GM23248 (cell line): ENCODE data around the gene CLPSL2. TPM values are rescaled to one million over a fixed set of nuclear protein-coding genes. Genes with fewer than 3 reads are reported as not detected.

Experiments
- DNase-seq: peaks from one replicate; pipeline ENCODE4 v3.0.0-alpha.2; 2015
- H2AFZ ChIP-seq: fragments of 200-600 bp; sonication (generic); 2 replicates; pipeline ENCODE4 v1.6.1; 2016; ENCODE audit warnings: antibody characterized with exemption
- H3F3A ChIP-seq: fragments of 200-600 bp; sonication (generic); 2 replicates; pipeline ENCODE4 v1.6.1; 2016; ENCODE audit warnings: mild to moderate bottlenecking, antibody characterized with exemption, mixed run types; ENCODE audit not compliant: insufficient read depth
- H3K27ac ChIP-seq: fragments of 200-600 bp; sonication (generic); 2 replicates; pipeline ENCODE4 v1.5.1; 2016; ENCODE audit warnings: mild to moderate bottlenecking
- H3K27me3 ChIP-seq: fragments of 200-600 bp; sonication (generic); replicated peaks from 2 replicates; pipeline ENCODE4 v1.6.1; 2016; ENCODE audit warnings: mild to moderate bottlenecking; ENCODE audit not compliant: insufficient read depth
- H3K36me3 ChIP-seq: fragments of 200-600 bp; sonication (generic); 2 replicates; pipeline ENCODE4 v1.6.1; 2016; ENCODE audit warnings: low read depth, mild to moderate bottlenecking
- H3K4me1 ChIP-seq: fragments of 200-600 bp; sonication (generic); 2 replicates; pipeline ENCODE4 v1.6.1; 2016; ENCODE audit warnings: mild to moderate bottlenecking; ENCODE audit not compliant: insufficient read depth
- H3K4me2 ChIP-seq: fragments of 200-600 bp; sonication (generic); one replicate; pipeline ENCODE4 v1.6.1; 2016; ENCODE audit warnings: mild to moderate bottlenecking; ENCODE audit not compliant: unreplicated experiment
- H3K4me3 ChIP-seq: fragments of 200-600 bp; sonication (generic); 2 replicates; pipeline ENCODE4 v1.5.1; 2016; ENCODE audit warnings: mild to moderate bottlenecking
- H3K79me2 ChIP-seq: fragments of 200-600 bp; sonication (generic); 2 replicates; pipeline ENCODE4 v1.6.1; 2016; ENCODE audit warnings: mild to moderate bottlenecking; ENCODE audit not compliant: insufficient read depth
- H3K9ac ChIP-seq: fragments of 200-600 bp; sonication (generic); 2 replicates; pipeline ENCODE4 v1.6.1; 2016; ENCODE audit warnings: mild to moderate bottlenecking
- H3K9me2 ChIP-seq: fragments of 200-600 bp; sonication (generic); 2 replicates; pipeline ENCODE4 v1.6.1; 2016; ENCODE audit warnings: mixed run types, mild to moderate bottlenecking, moderate library complexity; ENCODE audit not compliant: insufficient read depth
- H3K9me3 ChIP-seq: fragments of 200-600 bp; sonication (generic); one replicate; pipeline ENCODE4 v1.6.1; 2017; ENCODE audit warnings: low read depth
- H4K20me1 ChIP-seq: fragments of 200-600 bp; sonication (generic); 2 replicates; pipeline ENCODE4 v1.6.0; 2016; ENCODE audit not compliant: insufficient read depth
- EZH2 ChIP-seq: fragments of 200-600 bp; sonication (generic); IDR thresholded peaks from 2 replicates; pipeline ENCODE4 v1.6.1; 2018; ENCODE audit warnings: antibody characterized with exemption, mild to moderate bottlenecking; ENCODE audit not compliant: insufficient read depth, poor library complexity, severe bottlenecking
- EZH2phosphoT487 ChIP-seq: fragments of 200-600 bp; sonication (generic); IDR thresholded peaks from 2 replicates; pipeline ENCODE4 v1.6.1; 2018; ENCODE audit warnings: antibody characterized with exemption, moderate library complexity, mild to moderate bottlenecking, low read depth; ENCODE audit not compliant: insufficient read depth
- WGBS, 2 experiments: methylation state at CpG; one replicate each; pipeline ENCODE4 v1.1.6; 2015 to 2017; ENCODE audit warnings: low lambda C conversion rate in 2 of 2, low coverage in 1 of 2; ENCODE audit errors: missing lambda C conversion rate in 2 of 2; 5-methylcytosine and 5-hydroxymethylcytosine counted together
- in situ Hi-C: fragments of 300-500 bp; cut with MboI; formaldehyde crosslinking; loops from 2 replicates; pipeline ENCODE4 v1.15.0; 2020
- polyA plus RNA-seq: library from polyadenylated mRNA; unstranded; fragments of >200 nt; fragmentation: Nextera tagmentation; extraction: Ambion mirVana; gene quantifications from 2 replicates; pipeline ENCODE4 v1.2.1, GENCODE V29; 2016
- total RNA-seq: library from RNA; depleted of rRNA; stranded (reverse); fragments of >200 nt; shearing (Covaris generic); gene quantifications from 2 replicates; pipeline ENCODE4 v1.2.3, GENCODE V29; 2014

Gene CLPSL2
- total and polyA plus RNA-seq, 2 experiments from 2014 or later: not detected

DNA sequence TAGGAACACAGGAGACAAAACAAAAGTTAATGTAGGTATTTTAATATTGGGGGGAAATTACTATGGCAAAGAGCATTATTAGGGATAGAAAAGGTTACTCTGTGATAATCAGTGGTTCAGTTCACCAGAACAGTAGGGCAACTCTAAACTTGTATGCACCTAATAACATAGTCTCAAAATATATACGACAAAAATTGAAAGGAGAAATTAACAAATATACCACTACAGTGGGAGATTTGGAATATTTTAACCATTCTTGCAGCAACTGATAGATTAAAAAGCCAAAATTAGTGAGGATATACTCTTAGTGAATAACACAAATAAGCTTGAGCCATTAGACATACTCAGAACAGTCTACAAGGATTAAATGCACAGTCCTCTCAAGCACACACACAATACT, 28.5 kb upstream of the CLPSL2 start:
- H3K9me2 ChIP-seq: no peaks in the 10 kb centered on the region
- no peak overlapping the region for H3K4me2 ChIP-seq
- in situ Hi-C loops: loop anchor here (25.0 kb wide), 1 partner anchor 436 kb away; no protein-coding TSS in a partner anchor
- H3K9me3 ChIP-seq: no peaks in the 10 kb centered on the region
- no peak overlapping the region for H2AFZ ChIP-seq
- H3K4me3 ChIP-seq: no peak overlapping the region
- no peak overlapping the region for H3K27ac ChIP-seq
- H3K79me2 ChIP-seq: no peaks in the 10 kb centered on the region
- TF ChIP-seq EZH2phosphoT487 (no peak), EZH2 (no peak)
- H3K9ac ChIP-seq: no peak overlapping the region
- DNase-seq: no peak
- H3K27me3 ChIP-seq: no peaks in the 10 kb centered on the region
- no peaks in the 10 kb centered on the region for H3K36me3 ChIP-seq
- 57 to 63% methylated on average over 1 of the region's 1 CpG for WGBS, 2 experiments
- H3K4me1 ChIP-seq: no peaks in the 10 kb centered on the region
- no peaks in the 10 kb centered on the region for H3F3A ChIP-seq
- no peaks in the 10 kb centered on the region for H4K20me1 ChIP-seq

- no peaks in the 10 kb centered on the region for H3K36me3 ChIP-seq
- H3F3A ChIP-seq: no peaks in the 10 kb centered on the region
- no peaks in the 10 kb centered on the region for H4K20me1 ChIP-seq
- H2AFZ ChIP-seq: no peak overlapping the region
- no peak for DNase-seq
- no peak overlapping the region for H3K4me3 ChIP-seq
- H3K9me3 ChIP-seq: no peaks in the 10 kb centered on the region
- in situ Hi-C loops: no loop called here
- H3K9ac ChIP-seq: no peak overlapping the region
- H3K79me2 ChIP-seq: no peaks in the 10 kb centered on the region
- no peak overlapping the region for H3K4me2 ChIP-seq
- no peak overlapping the region for H3K27ac ChIP-seq
- no peaks in the 10 kb centered on the region for H3K4me1 ChIP-seq
- no peaks in the 10 kb centered on the region for H3K9me2 ChIP-seq
- WGBS, 2 experiments: 75 to 79% methylated on average over 7 of the region's 7 CpGs
- TF ChIP-seq EZH2 (no peak), EZH2phosphoT487 (no peak)
- H3K27me3 ChIP-seq: no peaks in the 10 kb centered on the region
Observed at GRCh38 chr6:35750557-35750956, 25.8 kb upstream of the CLPSL2 start.

GRCh38 chr6:35751594-35751993, 24.8 kb upstream of the CLPSL2 start:
- no peaks in the 10 kb centered on the region for H3K79me2 ChIP-seq

DNA sequence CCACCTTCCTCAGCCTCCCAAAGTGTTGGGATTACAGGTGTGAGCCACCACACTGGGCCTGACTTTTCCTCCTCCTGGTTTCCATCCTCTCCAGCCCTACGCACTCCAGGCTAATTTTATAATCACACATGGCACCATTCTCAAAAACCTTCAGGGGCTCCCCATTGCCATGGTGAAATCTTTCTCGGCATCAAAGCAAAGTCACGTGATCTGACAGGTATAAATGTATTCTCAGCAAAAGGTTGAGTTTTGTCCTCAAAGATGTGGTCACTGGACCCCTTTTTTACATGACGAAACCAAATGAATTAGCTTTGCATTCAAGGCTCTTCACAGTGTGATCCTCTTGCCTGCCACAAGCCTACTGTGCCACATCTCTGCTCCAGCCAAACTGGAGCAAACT, 24.1 kb upstream of the CLPSL2 start:
- no peak overlapping the region for H3K4me2 ChIP-seq
- in situ Hi-C loops: no loop called here
- H3K36me3 ChIP-seq: no peaks in the 10 kb centered on the region
- no peaks in the 10 kb centered on the region for H4K20me1 ChIP-seq
- H3K27ac ChIP-seq: no peak overlapping the region
- no peaks in the 10 kb centered on the region for H3K9me3 ChIP-seq
- no peak overlapping the region for H3K9ac ChIP-seq
- TF ChIP-seq EZH2phosphoT487 (no peak), EZH2 (no peak)
- H3F3A ChIP-seq: no peaks in the 10 kb centered on the region
- H2AFZ ChIP-seq: no peak overlapping the region
- no peaks in the 10 kb centered on the region for H3K79me2 ChIP-seq
- H3K27me3 ChIP-seq: no peaks in the 10 kb centered on the region
- 69% methylated on average over 4 of the region's 4 CpGs for WGBS, 2 experiments
- no peaks in the 10 kb centered on the region for H3K9me2 ChIP-seq
- no peak overlapping the region for H3K4me3 ChIP-seq
- no peak for DNase-seq
- no peaks in the 10 kb centered on the region for H3K4me1 ChIP-seq

More at GRCh38 chr6:35751594-35751993, 24.8 kb upstream of the CLPSL2 start:
- no peak overlapping the region for H3K27ac ChIP-seq
- H3K4me3 ChIP-seq: no peak overlapping the region
- no peaks in the 10 kb centered on the region for H3K9me3 ChIP-seq
- TF ChIP-seq EZH2 (no peak), EZH2phosphoT487 (no peak)
- H3K4me2 ChIP-seq: no peak overlapping the region
- no peaks in the 10 kb centered on the region for H3K9me2 ChIP-seq
- H3K9ac ChIP-seq: no peak overlapping the region
- H3K36me3 ChIP-seq: no peaks in the 10 kb centered on the region
- no peaks in the 10 kb centered on the region for H3F3A ChIP-seq
- WGBS, 2 experiments: 52 to 57% methylated on average over 4 of the region's 4 CpGs
- in situ Hi-C loops: no loop called here
- no peaks in the 10 kb centered on the region for H3K27me3 ChIP-seq
- H4K20me1 ChIP-seq: no peaks in the 10 kb centered on the region
- H2AFZ ChIP-seq: no peak overlapping the region
- no peaks in the 10 kb centered on the region for H3K4me1 ChIP-seq
- no peak for DNase-seq
